Tibial artery (tissue), 4 donors: ENCODE data around the gene PPP4R4.

ENCODE experiments used
- DNase-seq, 2 donors: peaks; one replicate each; pipeline ENCODE4 v3.0.0-alpha.2; 2019
- H3K27ac ChIP-seq, 2 donors: fragments of 200-600 bp; sonication (generic) in 1 of 2; 1 replicate in 1 of 2; 2 replicates in 1 of 2; pipeline ENCODE4 v1.5.1; 2018 to 2019; ENCODE audit warnings: mild to moderate bottlenecking in 1 of 2
- H3K27me3 ChIP-seq, 2 donors: fragments of 200-600 bp; sonication (generic) in 1 of 2; one replicate each; pipeline versions ENCODE4 v1.5.1 to v1.6.0; 2016 to 2019
- H3K36me3 ChIP-seq, 3 donors: fragments of 200-600 bp; sonication (generic) in 2 of 3; one replicate each; pipeline ENCODE4 v1.5.1; 2016 to 2019; ENCODE audit warnings: mild to moderate bottlenecking in 2 of 3
- H3K4me1 ChIP-seq, 4 donors: fragments of 200-600 bp; sonication (generic) in 2 of 4; 1 replicate in 3 of 4; 2 replicates in 1 of 4; pipeline ENCODE4 v1.5.1; 2016 to 2019
- H3K4me3 ChIP-seq, 2 donors: fragments of 200-600 bp; sonication (generic) in 1 of 2; 1 replicate in 1 of 2; 2 replicates in 1 of 2; pipeline ENCODE4 v1.5.1; 2018 to 2019; ENCODE audit warnings: mild to moderate bottlenecking in 2 of 2
- H3K9me3 ChIP-seq, 3 donors: fragments of 200-600 bp; sonication (generic) in 1 of 3; one replicate each; pipeline ENCODE4 v1.5.1; 2016 to 2019
- CTCF ChIP-seq, 2 experiments: fragments of 200-600 bp in 1 of 2; fragments of 450-650 bp in 1 of 2; IDR thresholded peaks; one replicate each; pipeline ENCODE4 v1.5.1; 2017 to 2019; ENCODE audit warnings: antibody characterized with exemption in 2 of 2, mild to moderate bottlenecking in 1 of 2, moderate library complexity in 1 of 2
- intact Hi-C: fragments of 100-400 bp; cut with DNase I; formaldehyde crosslinking; loops from one replicate; pipeline ENCODE4 v1.15.0; 2023; ENCODE audit warnings: low total_unique reads

PPP4R4 gene

DNA sequence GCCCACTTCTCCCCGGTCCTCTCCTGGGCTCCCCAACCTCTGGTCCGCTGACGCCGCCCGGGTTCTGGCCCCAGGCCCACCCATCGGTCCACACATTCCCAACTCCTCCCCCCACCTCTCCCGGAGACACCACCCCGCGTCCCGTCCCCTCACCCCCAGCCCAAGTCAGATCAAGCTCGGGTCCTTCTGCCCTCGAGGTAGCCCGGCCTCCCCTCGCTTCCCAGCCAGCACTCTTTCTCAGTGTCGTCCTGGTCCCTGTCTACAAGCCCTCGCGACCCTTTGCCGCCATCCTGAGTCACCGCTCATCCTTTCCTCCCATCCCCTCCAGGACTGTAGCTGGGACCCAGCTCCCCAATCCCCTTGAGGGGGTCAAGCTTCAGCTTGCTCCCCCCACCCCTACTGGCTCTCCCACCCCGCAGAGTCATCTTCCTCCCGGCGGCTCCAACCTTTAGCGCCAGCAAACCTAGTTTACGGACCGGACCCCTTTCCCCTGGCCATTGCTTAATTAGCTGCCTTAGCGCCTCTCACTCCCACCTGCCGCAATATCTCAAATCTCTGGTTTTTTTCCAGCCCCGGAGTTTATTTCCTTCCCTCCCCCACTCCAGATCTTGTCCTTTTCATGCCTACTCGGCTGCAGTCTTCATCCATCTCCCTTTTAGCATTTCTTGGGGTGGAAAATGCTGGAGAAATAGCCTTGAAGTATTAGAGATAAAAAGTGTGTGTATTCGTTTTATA is 1.1 kb downstream of the PPP4R4 start:
- Histone ChIP-seq H3K9me3 (no peaks in the 10 kb centered on the region), H3K36me3 (no peaks in the 10 kb centered on the region), H3K4me1 (peaks cover 6 to 22% (median 18%) of the 10 kb centered on the region in 4 donors), H3K27me3 (peaks cover 3 to 58% of the 10 kb centered on the region in 2 donors), H3K27ac (no peak overlapping the region), H3K4me3 (peak overlapping the region; percentile 53 to 68)
- no peak for DNase-seq
- TF ChIP-seq CTCF (IDR thresholded peaks at IDR 0.05), result no peak
- intact Hi-C loops, result no loop called here

DNA sequence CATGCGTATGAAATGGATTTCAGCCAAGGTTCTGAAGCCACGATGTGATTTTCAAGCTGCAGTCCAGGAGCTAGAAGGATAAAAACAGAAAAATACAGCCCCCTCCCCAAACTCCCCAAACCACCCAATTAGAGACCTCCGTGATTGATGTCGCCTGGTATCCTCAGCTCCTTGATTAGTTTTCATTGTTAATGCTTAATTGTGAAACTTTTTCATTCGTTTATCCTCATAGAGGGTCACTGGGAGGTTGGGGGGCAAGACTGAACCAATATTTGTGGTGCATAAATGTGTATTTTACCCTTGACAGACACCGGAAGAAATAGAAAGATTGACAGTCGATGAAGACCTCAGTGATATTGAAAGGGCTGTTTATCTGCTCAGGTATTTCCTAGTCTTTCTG is 1.6 kb downstream of the PPP4R4 start:
- intact Hi-C loops, result no loop called here
- H3K27ac ChIP-seq, result no peak overlapping the region
- H3K27me3 ChIP-seq, result peaks cover 3 to 55% of the 10 kb centered on the region in 2 donors
- no peaks in the 10 kb centered on the region for H3K36me3 ChIP-seq
- TF ChIP-seq CTCF (IDR thresholded peaks at IDR 0.05), result no peak
- H3K4me3 ChIP-seq, result no peak overlapping the region
- H3K4me1 ChIP-seq, result peaks cover 6 to 22% (median 18%) of the 10 kb centered on the region in 4 donors
- no peaks in the 10 kb centered on the region for H3K9me3 ChIP-seq
- DNase-seq, result no peak

GRCh38 chr14:94176808-94177207 is 2.7 kb downstream of the PPP4R4 start:
- DNase-seq, result no peak
- intact Hi-C loops, result no loop called here
- Histone ChIP-seq H3K9me3 (no peaks in the 10 kb centered on the region), H3K27ac (no peak overlapping the region), H3K4me1 (peaks cover 6 to 22% (median 18%) of the 10 kb centered on the region in 4 donors), H3K27me3 (peaks cover 3 to 54% of the 10 kb centered on the region in 2 donors), H3K4me3 (no peak overlapping the region), H3K36me3 (no peaks in the 10 kb centered on the region)
- no peak for TF ChIP-seq CTCF (IDR thresholded peaks at IDR 0.05)

DNA sequence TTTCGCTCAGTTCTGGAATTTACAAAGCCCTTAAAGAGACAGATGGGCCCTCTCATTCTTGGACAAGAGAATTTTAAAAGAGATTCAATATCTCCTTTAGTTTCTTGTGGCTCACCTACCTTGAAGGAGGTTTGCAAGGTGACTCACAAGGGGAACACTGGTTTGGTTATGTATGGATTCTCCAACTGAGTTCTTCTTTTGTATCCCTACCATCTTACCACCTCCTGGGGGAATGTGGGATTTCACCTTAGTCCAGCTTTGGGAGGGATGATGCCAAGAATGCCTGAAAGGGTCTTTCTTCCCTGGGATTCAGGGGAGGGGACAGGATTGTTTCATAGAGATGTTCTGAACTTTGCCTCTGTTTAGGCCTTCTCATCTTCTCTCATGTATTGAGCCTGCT is 3.7 kb downstream of the PPP4R4 start:
- intact Hi-C loops, result no loop called here
- H3K27me3 ChIP-seq, result peaks cover 3 to 47% of the 10 kb centered on the region in 2 donors
- no peak for TF ChIP-seq CTCF (IDR thresholded peaks at IDR 0.05)

DNA sequence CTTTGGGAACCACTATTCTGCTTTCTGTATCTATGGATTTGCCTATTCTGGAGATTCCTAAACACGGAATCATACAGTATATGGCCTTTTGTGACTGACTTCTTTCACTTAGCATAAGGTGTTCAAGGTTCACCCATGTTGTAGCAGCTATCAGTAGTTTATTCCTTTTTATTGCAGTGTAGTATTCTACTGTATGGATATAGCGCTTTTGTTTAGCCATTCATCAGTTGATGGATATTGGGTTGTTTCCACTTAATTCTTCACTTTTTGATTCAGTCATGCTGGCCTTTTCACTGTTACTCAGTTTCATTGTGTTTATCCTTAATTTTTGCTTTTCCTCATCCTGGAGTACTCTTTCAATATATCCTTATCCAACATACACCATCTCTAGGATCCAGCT is 5.1 kb downstream of the PPP4R4 start:
- H3K4me3 ChIP-seq, result no peak overlapping the region
- intact Hi-C loops, result no loop called here
- peaks cover 6 to 14% (median 11%) of the 10 kb centered on the region in 4 donors for H3K4me1 ChIP-seq
- TF ChIP-seq CTCF (IDR thresholded peaks at IDR 0.05), result no peak
- H3K36me3 ChIP-seq, result no peaks in the 10 kb centered on the region
- no peak overlapping the region for H3K27ac ChIP-seq
- H3K27me3 ChIP-seq, result peaks cover 3 to 43% of the 10 kb centered on the region in 2 donors
- H3K9me3 ChIP-seq, result no peaks in the 10 kb centered on the region
- no peak for DNase-seq

More for the DNA sequence above, 3.7 kb downstream of the PPP4R4 start:
- H3K27ac ChIP-seq, result no peak overlapping the region
- no peaks in the 10 kb centered on the region for H3K36me3 ChIP-seq
- no peaks in the 10 kb centered on the region for H3K9me3 ChIP-seq
- DNase-seq, result no peak
- peaks cover 6 to 22% (median 18%) of the 10 kb centered on the region in 4 donors for H3K4me1 ChIP-seq
- no peak overlapping the region for H3K4me3 ChIP-seq
